OCI-M2 (cell line): Measurements from ENCODE around the gene CLDN19.

Experiments
- DNase-seq: peaks from one replicate; lab custom pipeline; 2025; ENCODE audit not compliant: unreplicated experiment; lab: John Stamatoyannopoulos, UW

Gene CLDN19, protein sequence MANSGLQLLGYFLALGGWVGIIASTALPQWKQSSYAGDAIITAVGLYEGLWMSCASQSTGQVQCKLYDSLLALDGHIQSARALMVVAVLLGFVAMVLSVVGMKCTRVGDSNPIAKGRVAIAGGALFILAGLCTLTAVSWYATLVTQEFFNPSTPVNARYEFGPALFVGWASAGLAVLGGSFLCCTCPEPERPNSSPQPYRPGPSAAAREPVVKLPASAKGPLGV

DNA sequence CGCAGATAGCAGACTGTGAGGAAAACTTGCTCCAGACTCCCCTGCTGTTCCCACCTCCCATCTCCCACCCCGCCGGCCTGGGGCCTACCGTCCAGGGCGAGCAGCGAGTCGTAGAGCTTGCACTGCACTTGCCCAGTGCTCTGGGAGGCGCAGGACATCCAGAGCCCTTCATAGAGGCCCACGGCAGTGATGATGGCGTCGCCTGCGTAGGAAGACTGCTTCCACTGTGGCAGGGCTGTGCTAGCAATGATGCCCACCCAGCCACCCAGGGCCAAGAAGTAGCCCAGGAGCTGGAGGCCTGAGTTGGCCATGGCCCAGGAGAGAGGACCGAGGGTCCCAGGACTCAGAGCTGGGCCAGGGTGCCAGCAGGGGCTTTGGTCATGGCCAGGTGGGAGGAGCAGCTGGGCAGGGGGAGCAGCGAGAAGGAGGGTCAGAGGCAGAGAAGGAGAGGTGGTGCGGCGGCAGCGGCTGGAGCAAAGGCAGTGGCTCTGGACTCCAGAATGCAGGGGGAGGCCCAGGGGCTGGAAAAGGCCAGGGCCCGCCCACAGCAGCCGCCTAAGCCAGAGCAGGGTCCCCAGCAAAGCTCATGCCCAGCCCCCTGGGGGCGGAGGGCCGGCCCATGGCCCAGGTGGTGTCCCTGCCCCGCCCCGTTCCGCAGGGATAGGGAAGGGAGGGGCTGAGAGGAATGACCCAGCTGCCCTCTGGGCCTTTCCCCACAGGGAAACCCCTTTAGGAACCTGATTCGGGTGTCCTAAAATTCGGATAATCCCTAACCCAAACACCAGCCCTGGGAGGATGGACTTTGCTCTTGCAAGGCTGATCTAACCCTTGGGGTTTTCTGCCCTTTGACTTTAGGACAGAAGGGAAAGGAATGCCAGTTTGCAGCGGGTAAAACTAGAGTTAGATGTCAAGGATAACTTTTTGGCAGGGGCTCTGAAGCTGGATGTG is at the start of gene CLDN19:
Gene CLDN19, minus strand, starts transcription at position 484 of the 948 bp plus-strand sequence. Its CDS starts 173 bp downstream, at position 311.
- DNase-seq, result no peak

GRCh38 chr1:42788021-42788420 is 48.0 kb upstream of the CLDN19 start:
- no peak for DNase-seq

DNA sequence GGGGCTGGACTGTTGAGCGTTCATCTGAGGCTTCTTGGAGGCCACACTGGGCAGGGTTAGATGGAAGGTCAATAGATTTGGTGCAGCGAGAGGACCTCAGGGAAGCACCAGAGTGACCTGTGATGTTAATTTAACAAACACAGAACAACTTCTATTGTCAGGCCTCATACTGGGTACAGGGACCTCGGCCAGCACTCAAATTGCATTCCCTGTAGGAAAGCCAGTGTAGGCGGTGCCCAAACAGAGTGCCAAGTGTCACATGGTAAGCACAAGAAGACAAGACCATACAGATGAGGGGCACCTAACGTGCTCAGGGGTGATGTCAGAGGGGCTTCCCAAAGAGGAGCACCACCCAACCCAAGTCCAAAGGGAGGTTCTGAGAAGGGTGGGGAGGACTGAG is 46.1 kb upstream of the CLDN19 start:
- DNase-seq, result no peak

DNA sequence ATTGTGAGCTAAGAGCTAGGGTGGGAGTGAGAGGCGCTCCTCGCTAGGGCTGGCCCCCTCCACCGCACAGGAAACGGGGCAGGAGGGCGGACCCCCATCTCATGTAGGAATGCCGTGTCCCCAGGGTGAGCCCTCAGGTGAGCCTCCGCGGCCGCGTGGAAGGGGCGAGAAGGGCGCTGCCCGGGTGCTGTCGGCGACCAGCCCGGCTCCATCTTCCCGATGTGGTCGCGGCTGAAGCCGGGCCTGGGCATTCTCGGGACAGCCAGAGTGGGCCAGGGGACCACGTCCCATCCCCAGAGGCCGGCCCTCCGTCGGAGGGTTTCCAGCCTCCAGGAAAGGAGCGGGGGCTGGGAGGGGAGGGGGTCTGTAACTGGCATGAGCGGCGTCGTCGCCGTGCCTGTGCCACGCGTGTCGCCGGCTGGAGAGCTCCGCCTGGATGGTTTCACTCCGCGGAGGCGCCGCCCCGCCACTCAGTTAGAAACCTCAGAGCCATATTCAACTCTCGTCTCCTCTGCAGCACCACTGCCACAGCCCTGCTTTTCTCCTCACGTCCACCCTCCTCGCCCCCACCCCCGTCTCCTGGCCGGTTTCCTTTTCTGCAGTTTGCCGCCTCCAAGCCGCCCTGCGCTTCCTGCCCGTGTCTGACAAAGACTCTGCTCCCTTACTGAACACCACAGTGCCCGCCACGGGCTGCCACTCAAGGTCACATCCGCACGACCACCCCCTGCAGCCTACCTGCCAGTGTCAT is 45.1 kb upstream of the CLDN19 start, which contains the start of gene TMEM269:
Gene TMEM269, plus strand, starts transcription at position 46 of the 748 bp plus-strand sequence. CDS start 4,903 bp downstream, outside the sequence.
- no peak for DNase-seq

GRCh38 chr1:42784547-42784945 is 44.5 kb upstream of the CLDN19 start:
- DNase-seq, result no peak

DNA sequence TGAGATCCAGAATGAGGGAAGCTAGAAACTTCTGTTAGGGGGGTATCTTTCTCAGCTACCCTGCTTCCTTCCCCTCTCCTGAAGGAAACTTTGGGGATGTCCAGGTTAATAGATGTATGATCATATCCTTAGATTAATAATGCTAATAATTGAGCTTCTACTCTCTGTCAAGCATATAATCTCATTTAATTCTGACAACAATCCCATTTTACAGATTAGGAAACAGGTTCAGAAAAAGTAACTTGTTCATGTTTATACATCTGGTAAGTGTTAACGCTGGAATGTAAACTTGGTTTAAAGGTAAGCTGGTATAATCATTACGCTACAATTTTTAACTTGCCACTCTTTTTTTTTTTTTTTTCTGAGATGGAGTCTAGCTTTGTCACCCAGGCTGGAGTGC is 43.1 kb upstream of the CLDN19 start:
- no peak for DNase-seq

DNA sequence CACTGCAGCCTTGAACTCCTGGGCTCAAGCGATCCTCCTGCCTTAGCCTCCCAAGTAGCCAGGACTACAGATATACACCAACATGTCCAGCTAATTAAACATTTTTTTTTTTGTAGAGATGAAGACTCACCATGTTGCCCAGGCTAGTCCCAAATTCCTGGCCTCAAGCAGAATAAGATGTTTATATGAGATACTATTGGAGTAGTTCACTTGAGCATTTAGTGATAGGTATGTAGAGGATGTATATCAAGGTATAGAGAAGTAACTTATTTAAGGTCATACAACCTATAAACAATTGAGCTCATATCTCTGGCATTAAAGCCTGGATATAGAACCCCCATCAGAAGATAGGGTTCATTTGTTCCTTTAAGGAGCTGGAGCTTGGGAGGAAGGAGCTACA is 40.1 kb upstream of the CLDN19 start:
- no peak for DNase-seq

GRCh38 chr1:42779725-42780124 is 39.7 kb upstream of the CLDN19 start:
- DNase-seq, result no peak

DNA sequence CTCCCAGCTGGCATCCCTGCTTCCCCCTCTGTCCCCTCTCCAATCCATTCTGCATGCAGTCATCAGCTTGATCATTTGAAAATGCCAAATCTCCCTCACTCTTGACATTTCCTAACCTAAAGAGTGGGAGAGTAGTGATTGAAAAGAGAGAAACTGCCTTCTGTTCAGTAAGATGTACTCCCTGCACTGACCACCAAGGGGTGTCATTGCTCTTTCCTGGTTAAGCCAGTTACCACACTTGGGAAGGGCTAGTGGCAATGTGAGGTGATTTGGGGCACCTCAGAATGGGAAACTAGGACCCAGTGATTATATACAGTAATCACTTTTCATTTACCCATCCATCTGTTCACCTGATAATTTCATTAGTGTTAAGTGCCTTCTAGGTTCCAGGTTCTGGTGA is 37.8 kb upstream of the CLDN19 start:
- DNase-seq, result no peak

DNA sequence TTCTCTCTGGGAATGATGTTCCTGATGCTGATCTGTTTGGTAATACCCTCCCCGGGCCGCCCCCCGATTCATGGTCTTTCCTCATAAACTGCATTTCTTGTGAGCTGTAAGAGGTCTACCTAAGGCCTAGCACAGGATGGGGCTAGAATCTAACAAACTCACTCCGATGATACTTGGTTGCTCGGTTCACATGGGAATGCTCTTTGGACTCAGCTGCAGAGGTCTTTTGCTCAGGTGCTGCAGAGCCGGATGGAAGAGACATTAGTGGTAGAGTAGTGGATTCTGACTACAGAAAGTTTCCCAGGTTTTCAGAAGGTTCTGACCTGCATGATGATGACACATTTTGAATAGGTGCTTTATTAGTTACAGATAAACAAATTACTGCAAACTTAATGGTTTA is 36.5 kb upstream of the CLDN19 start:
- no peak for DNase-seq

DNA sequence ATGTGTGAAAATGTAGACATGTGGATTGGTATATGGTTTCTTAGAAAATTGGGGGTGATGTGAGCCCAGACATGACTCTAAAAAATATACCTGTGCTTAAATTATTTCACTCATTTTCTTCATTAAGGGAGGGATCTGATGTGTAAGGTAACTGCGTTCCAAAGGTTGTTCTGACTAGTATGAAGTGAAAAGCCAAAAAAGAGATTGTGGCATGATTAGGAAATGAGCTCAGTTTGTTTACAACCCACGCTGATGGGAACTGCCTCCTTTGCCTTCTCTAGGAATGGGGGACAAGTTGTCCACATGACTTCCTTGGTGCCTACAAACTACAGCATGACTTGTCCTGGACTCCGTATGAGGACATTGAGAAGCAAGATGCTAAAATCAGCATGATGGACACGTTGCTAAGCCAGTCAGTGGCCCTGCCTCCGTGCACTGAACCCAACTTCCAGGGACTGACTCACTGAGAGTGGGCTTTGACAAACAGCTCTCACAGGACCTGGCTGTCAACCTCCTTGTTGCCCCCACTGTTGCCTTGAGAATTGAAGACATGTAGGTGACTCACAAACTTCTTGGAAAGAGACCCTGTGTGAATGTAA is 35.0 kb upstream of the CLDN19 start:
- no peak for DNase-seq

- DNase-seq, result no peak
Measured at GRCh38 chr1:42773420-42773819, 33.4 kb upstream of the CLDN19 start.

- DNase-seq, result no peak
Measured at GRCh38 chr1:42769811-42770210, 29.8 kb upstream of the CLDN19 start.

DNA sequence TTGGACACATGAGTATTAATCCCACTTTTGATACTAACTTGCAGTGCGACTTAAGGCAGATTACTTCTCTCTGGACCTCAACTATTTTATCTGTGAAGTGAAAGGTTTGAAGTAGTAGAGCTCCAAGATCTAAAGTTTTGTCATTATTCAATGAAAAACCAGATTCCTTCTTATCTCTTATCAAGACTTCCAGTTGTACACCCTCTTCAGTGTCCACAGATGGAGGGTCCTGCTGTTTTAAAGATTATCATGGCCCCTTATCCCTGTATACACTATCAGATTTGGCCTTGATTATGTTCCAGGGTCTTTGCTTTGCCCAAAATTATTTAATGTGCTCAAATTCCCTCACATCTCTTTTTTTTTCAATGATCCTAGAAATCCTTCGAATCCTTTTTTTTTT is 28.1 kb upstream of the CLDN19 start:
- no peak for DNase-seq

GRCh38 chr1:42767510-42768000 is 27.5 kb upstream of the CLDN19 start:
- no peak for DNase-seq

DNA sequence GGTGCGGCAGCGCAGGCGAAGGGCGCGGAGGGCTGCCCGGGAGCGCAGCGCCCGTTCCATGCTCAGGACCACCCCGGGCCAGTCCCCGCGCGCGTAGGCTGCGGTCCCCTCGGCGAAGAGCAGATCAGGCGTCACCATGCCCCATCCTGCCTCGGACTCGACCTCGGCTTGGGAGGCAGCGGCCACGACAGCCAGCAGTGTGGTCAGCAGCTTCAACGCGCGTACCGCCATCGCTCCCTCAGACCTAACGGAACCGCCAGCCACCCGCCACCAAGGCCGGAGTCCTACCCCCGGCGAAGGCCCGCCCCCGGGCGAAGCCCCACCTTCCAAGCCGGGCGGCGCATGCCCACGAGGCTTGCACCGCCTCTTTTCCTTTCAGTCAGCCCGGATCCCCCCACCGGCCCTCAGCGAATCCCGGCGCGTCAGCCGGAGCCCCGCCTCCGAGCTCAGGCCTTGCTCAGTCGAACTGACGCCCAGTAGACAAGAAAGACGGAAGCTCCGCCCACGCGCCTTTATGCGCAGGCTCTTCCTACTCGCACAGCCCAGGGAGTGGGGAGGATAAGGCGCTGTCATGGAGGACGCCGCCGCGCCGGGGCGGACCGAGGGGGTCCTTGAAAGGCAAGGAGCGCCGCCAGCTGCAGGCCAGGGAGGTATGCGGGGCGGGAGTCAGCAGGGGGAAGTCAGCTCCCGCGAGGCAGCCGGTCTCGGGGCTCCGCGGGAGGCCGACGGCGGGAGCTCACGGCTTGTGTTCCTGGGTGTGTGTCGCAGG is 26.9 kb upstream of the CLDN19 start, which contains the start of the genes C1orf50 and P3H1:
Gene C1orf50, plus strand, starts transcription at position 509 of the 769 bp plus-strand sequence. Its CDS starts 63 bp downstream, at position 572.
Gene P3H1, minus strand, starts transcription at position 288 of the 769 bp plus-strand sequence. Its CDS starts 57 bp downstream, at position 231.
- DNase-seq, result peak; percentile 82

DNA sequence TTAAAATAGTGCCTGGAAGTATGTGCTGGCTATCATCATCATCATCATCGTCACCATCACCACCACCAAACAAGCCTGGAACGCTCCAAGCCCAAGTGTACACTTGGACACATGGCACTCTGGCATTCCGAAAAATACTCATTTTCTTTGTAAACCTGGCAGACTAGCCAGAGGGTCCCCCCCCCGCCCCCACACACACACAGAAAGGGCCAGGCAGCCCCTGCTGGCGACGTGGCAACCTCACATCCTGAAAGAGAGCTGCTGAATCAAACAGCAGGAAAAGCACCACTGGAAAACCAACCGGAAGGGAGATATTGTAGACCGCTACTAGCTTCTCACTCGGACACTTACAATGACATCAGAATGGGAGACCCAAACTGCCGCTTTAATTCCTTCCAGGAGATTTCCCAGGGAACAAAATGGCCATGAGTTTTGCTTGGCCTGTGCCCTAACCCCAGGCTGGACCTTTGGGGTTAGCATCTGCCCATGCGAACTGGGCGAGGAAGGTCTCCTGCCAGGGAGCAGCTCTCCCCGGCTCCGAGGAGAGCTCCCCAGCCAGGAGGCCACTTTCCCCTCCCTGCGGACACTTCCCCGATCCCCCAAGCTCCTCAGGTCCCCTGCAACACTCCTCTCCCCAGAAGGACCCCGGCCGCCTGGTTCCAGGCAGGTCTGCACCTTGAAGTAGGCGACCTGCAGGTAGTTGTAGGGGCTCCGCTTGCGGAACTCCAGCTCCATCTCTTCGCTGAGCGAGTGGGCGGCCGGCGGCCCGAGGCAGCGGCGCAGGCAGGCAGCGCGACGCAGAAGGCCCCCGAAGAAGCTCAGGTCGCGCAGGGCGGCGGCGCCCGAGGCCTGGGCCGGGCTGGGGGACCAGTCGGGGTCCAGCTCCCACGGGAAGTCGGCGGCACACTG is 26.1 kb upstream of the CLDN19 start:
- no peak for DNase-seq

GRCh38 chr1:42765269-42765668 is 25.2 kb upstream of the CLDN19 start:
- no peak for DNase-seq

DNA sequence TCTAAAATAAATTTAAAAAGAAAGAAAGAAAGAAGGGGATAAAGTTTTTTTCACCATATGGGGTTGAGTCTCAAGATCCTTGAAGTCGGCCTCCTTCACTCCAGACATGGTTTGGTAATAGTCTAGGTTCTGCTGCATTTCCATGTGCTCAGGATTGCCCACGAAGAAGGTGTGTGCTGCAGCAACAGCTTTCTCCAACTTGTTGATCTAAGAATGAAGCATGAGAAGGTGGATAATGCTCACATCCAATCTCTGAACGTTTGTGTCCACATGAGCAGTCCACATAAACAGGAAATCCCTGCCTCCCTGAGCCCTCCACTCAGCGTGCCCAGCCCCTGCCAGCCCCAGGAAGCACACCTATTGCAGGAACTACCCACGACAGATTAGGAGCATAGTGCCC is 22.2 kb upstream of the CLDN19 start:
- DNase-seq, result no peak
